Stomach smooth muscle (tissue), 2 donors: ENCODE measurements around the gene HSCB.
A peak's percentile ranks its signal among the peaks of the same experiment; 100 is the strongest.
"Not testable (repeated sequence)": the region's sequence is repeated elsewhere in the genome, so short reads cannot be mapped to it uniquely, and the experiment has no call there.

Experiments used
- H3K27ac ChIP-seq: one replicate; pipeline ENCODE4 v1.7.0; 2013; ENCODE audit warnings: mild to moderate bottlenecking, low read length, inconsistent platforms
- H3K27me3 ChIP-seq, 2 donors: one replicate each; pipeline ENCODE4 v1.7.0; 2013; ENCODE audit warnings: low read length in 2 of 2; ENCODE audit not compliant: insufficient read depth in 2 of 2, control insufficient read depth in 1 of 2
- H3K36me3 ChIP-seq, 2 donors: one replicate each; pipeline ENCODE4 v1.7.0; 2013; ENCODE audit warnings: low read length in 2 of 2; ENCODE audit not compliant: control insufficient read depth in 2 of 2, insufficient read depth in 2 of 2
- H3K4me1 ChIP-seq: one replicate; pipeline ENCODE4 v1.7.0; 2013; ENCODE audit warnings: low read length; ENCODE audit not compliant: control insufficient read depth, insufficient read depth
- H3K4me3 ChIP-seq, 2 donors: one replicate each; pipeline ENCODE4 v1.7.0; 2013; ENCODE audit warnings: low read length in 2 of 2
- H3K9ac ChIP-seq, 2 donors: one replicate each; pipeline ENCODE4 v1.7.0; 2013; ENCODE audit warnings: low read length in 2 of 2, mild to moderate bottlenecking in 1 of 2
- H3K9me3 ChIP-seq, 2 donors: one replicate each; pipeline ENCODE4 v1.7.0; 2013; ENCODE audit warnings: low read length in 2 of 2; ENCODE audit not compliant: control insufficient read depth in 2 of 2
- donor health status: healthy.
- donor health status: Pancreatic carcinoma.

HSCB gene

GRCh38 chr22:28801845-28802594 lies 60.2 kb downstream of the HSCB start:
- H3K27ac ChIP-seq = no peak overlapping the region
- H3K9me3 ChIP-seq = no peaks in the 10 kb centered on the region
- peak overlapping the region; percentile 1 to 33 for H3K9ac ChIP-seq
- H3K27me3 ChIP-seq = no peaks in the 10 kb centered on the region
- H3K4me1 ChIP-seq = peaks cover 31% of the 10 kb centered on the region
- H3K36me3 ChIP-seq = peaks cover 4 to 9% of the 10 kb centered on the region in 2 donors
- H3K4me3 ChIP-seq = peak overlapping the region; percentile 13 to 90

GRCh38 chr22:28802595-28803123 lies 60.8 kb downstream of the HSCB start:
- Histone ChIP-seq H3K4me1 (peaks cover 31% of the 10 kb centered on the region), H3K36me3 (peaks cover 0 to 6% of the 10 kb centered on the region in 2 donors), H3K27ac (no peak overlapping the region), H3K9ac (peak overlapping the region in 1 of 2 donors; percentile 33), H3K9me3 (no peaks in the 10 kb centered on the region), H3K27me3 (no peaks in the 10 kb centered on the region), H3K4me3 (peak overlapping the region in 1 of 2 donors; percentile 90)

- not testable (repeated sequence) for H3K27me3 ChIP-seq, H3K9me3 ChIP-seq, H3K4me3 ChIP-seq, H3K9ac ChIP-seq, H3K36me3 ChIP-seq, H3K27ac ChIP-seq
- peaks cover 15% of the 10 kb centered on the region for H3K4me1 ChIP-seq
These were observed 63.6 kb downstream of the HSCB start for GRCh38 chr22:28805426-28805825.
